MM.1S (cell line): ENCODE results near the gene PLA2R1.

Experiments
- EZH2 ChIP-seq: fragments of 300-600 bp; sonication (generic); optimal IDR thresholded peaks from 2 replicates; pipeline ENCODE3; 2017; ENCODE audit warnings: low read depth, mild to moderate bottlenecking, antibody characterized with exemption, low read length, mixed read lengths
- EZH2phosphoT487 ChIP-seq: fragments of 300-600 bp; sonication (generic); IDR thresholded peaks from 2 replicates; pipeline ENCODE4 v1.6.1; 2018; ENCODE audit warnings: antibody characterized with exemption, low read length
- TF ChIP-seq, protein P1 (sequence below): fragments of 300-600 bp; sonication (generic); IDR thresholded peaks from 2 replicates; pipeline ENCODE4 v1.5.1; 2016; ENCODE audit warnings: antibody characterized with exemption, low read length, mixed read lengths

DNA sequence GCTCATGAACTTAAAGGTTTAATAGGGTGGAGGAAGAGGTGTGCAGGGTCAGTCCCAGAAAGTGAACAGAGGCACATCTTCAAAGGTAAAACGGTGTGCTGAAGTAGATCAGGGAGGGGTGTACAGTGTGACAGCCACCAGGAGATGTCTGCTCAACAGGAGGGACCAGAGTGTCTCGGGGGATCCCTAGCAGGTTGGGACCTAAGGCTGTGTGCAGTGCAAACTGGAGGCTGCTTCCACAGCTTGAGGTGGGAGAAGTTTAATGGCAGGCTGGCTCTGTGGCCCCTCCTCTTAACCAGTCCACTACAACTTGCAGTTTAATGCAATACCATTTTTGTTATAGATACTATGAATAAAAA is 33.2 kb downstream of the PLA2R1 start:
- TF ChIP-seq, protein P1, sequence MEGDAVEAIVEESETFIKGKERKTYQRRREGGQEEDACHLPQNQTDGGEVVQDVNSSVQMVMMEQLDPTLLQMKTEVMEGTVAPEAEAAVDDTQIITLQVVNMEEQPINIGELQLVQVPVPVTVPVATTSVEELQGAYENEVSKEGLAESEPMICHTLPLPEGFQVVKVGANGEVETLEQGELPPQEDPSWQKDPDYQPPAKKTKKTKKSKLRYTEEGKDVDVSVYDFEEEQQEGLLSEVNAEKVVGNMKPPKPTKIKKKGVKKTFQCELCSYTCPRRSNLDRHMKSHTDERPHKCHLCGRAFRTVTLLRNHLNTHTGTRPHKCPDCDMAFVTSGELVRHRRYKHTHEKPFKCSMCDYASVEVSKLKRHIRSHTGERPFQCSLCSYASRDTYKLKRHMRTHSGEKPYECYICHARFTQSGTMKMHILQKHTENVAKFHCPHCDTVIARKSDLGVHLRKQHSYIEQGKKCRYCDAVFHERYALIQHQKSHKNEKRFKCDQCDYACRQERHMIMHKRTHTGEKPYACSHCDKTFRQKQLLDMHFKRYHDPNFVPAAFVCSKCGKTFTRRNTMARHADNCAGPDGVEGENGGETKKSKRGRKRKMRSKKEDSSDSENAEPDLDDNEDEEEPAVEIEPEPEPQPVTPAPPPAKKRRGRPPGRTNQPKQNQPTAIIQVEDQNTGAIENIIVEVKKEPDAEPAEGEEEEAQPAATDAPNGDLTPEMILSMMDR: no peak
- no peak for TF ChIP-seq EZH2
- no peak for TF ChIP-seq EZH2phosphoT487
